HEK293 (cell line): ENCODE measurements around the gene NDUFB10.
A peak's percentile ranks its signal among the peaks of the same experiment; 100 is the strongest.

Source experiments
- CTCF ChIA-PET: fragments of 350-600 bp; formaldehyde crosslinking; extraction: SDS; loops from one replicate; lab custom pipeline; 2021; ENCODE audit warnings: antibody characterized with exemption; lab: Yijun Ruan, JAX
- POLR2A ChIA-PET: fragments of 300-600 bp; formaldehyde crosslinking; extraction: SDS; loops from one replicate; lab custom pipeline; 2020; ENCODE audit warnings: antibody characterized with exemption, inconsistent platforms; lab: Yijun Ruan, JAX
- H3K27ac ChIP-seq: fragments of 200-500 bp; sonication (Bioruptor generic); 2 replicates; pipeline ENCODE4 v1.5.1; 2014; ENCODE audit warnings: low read depth, low read length, control low read depth, inconsistent platforms; ENCODE audit errors: extremely low read depth
- H3K36me3 ChIP-seq, 2 experiments: fragments of 200-500 bp in 1 of 2; sonication (Bioruptor generic) in 1 of 2; 1 replicate in 1 of 2; 2 replicates in 1 of 2; pipeline ENCODE4 v1.5.1; 2014 to 2017; ENCODE audit warnings: inconsistent platforms in 2 of 2, low read length in 2 of 2; ENCODE audit not compliant: control insufficient read depth in 2 of 2, insufficient read depth in 1 of 2
- H3K4me1 ChIP-seq: fragments of 200-500 bp; sonication (Bioruptor generic); 2 replicates; pipeline ENCODE4 v1.5.1; 2014; ENCODE audit warnings: mild to moderate bottlenecking, low read length, inconsistent platforms; ENCODE audit not compliant: control insufficient read depth, insufficient read depth
- H3K4me3 ChIP-seq: 2 replicates; pipeline ENCODE4 v1.5.1; 2011; ENCODE audit warnings: low read depth, mild to moderate bottlenecking, control low read depth, low read length, moderate library complexity
- H3K9me3 ChIP-seq: fragments of 200-500 bp; sonication (Bioruptor generic); 2 replicates; pipeline ENCODE4 v1.5.1; 2014; ENCODE audit warnings: low read depth, low read length, inconsistent platforms; ENCODE audit not compliant: control insufficient read depth, insufficient read depth
- CTCF ChIP-seq: fragments of 450-650 bp; formaldehyde crosslinking; IDR thresholded peaks from 2 replicates; pipeline ENCODE4 v1.5.1; 2016; ENCODE audit warnings: missing biosample characterization, missing genetic modification characterization
- EGR2 ChIP-seq: fragments of 450-650 bp; formaldehyde crosslinking; IDR thresholded peaks from 2 replicates; pipeline ENCODE4 v1.5.1; 2016; ENCODE audit warnings: low read depth, missing biosample characterization, missing genetic modification characterization
- GLIS2 ChIP-seq: fragments of 450-650 bp; formaldehyde crosslinking; IDR thresholded peaks from 2 replicates; pipeline ENCODE4 v1.5.1; 2016; ENCODE audit warnings: missing biosample characterization, missing genetic modification characterization
- HIC1 ChIP-seq: fragments of 450-650 bp; formaldehyde crosslinking; IDR thresholded peaks from 2 replicates; pipeline ENCODE4 v1.5.1; 2016; ENCODE audit warnings: missing biosample characterization, missing genetic modification characterization
- KLF1 ChIP-seq: fragments of 450-650 bp; formaldehyde crosslinking; IDR thresholded peaks from 2 replicates; pipeline ENCODE4 v1.5.1; 2016; ENCODE audit warnings: missing biosample characterization, missing genetic modification characterization
- KLF17 ChIP-seq: fragments of 450-650 bp; formaldehyde crosslinking; IDR thresholded peaks from 2 replicates; pipeline ENCODE4 v1.5.1; 2016; ENCODE audit warnings: missing biosample characterization, missing genetic modification characterization
- PRDM4 ChIP-seq: fragments of 450-650 bp; formaldehyde crosslinking; IDR thresholded peaks from 2 replicates; pipeline ENCODE4 v1.5.1; 2017; ENCODE audit warnings: missing biosample characterization, missing genetic modification characterization
- SP7 ChIP-seq: fragments of 450-650 bp; formaldehyde crosslinking; IDR thresholded peaks from 2 replicates; pipeline ENCODE4 v1.5.1; 2016; ENCODE audit warnings: missing biosample characterization, missing genetic modification characterization
- TCF7L2 ChIP-seq: IDR thresholded peaks from 2 replicates; pipeline ENCODE4 v1.6.1; 2011; ENCODE audit warnings: low read depth, mild to moderate bottlenecking, inconsistent platforms, low read length, moderate library complexity, borderline replicate concordance
- ZBTB26 ChIP-seq: fragments of 450-650 bp; formaldehyde crosslinking; optimal IDR thresholded peaks from 2 replicates; pipeline ENCODE3; 2016; ENCODE audit warnings: missing biosample characterization, mild to moderate bottlenecking, missing genetic modification characterization
- ZFHX2 ChIP-seq: fragments of 450-650 bp; formaldehyde crosslinking; conservative IDR thresholded peaks from 2 replicates; pipeline ENCODE4 v1.5.1; 2016; ENCODE audit warnings: missing biosample characterization, missing genetic modification characterization
- ZNF112 ChIP-seq: fragments of 450-650 bp; formaldehyde crosslinking; IDR thresholded peaks from 2 replicates; pipeline ENCODE4 v1.5.0; 2017; ENCODE audit warnings: missing biosample characterization, missing genetic modification characterization
- ZNF16 ChIP-seq: fragments of 450-650 bp; formaldehyde crosslinking; IDR thresholded peaks from 2 replicates; pipeline ENCODE4 v1.5.1; 2016; ENCODE audit warnings: low read depth, missing biosample characterization, missing genetic modification characterization
- ZNF169 ChIP-seq: fragments of 450-650 bp; formaldehyde crosslinking; IDR thresholded peaks from 2 replicates; pipeline ENCODE4 v1.5.1; 2016; ENCODE audit warnings: missing biosample characterization, missing genetic modification characterization
- ZNF266 ChIP-seq: fragments of 450-650 bp; formaldehyde crosslinking; IDR thresholded peaks from 2 replicates; pipeline ENCODE4 v1.5.1; 2016; ENCODE audit warnings: missing biosample characterization, missing genetic modification characterization, low read depth
- ZNF394 ChIP-seq: fragments of 450-650 bp; formaldehyde crosslinking; IDR thresholded peaks from 2 replicates; pipeline ENCODE4 v1.5.1; 2016; ENCODE audit warnings: missing biosample characterization, missing genetic modification characterization, mild to moderate bottlenecking, moderate library complexity, borderline replicate concordance
- ZNF514 ChIP-seq: fragments of 450-650 bp; formaldehyde crosslinking; IDR thresholded peaks from 2 replicates; pipeline ENCODE4 v1.5.1; 2016; ENCODE audit warnings: missing biosample characterization, missing genetic modification characterization
- ZNF549 ChIP-seq: fragments of 450-650 bp; IDR thresholded peaks from 2 replicates; pipeline ENCODE4 v1.5.1; 2018; ENCODE audit warnings: missing biosample characterization, missing genetic modification characterization, mild to moderate bottlenecking, inconsistent platforms, moderate library complexity
- ZNF596 ChIP-seq: fragments of 450-650 bp; IDR thresholded peaks from 2 replicates; pipeline ENCODE4 v1.5.0; 2018; ENCODE audit warnings: missing biosample characterization, mild to moderate bottlenecking, missing genetic modification characterization, moderate library complexity
- ZXDB ChIP-seq: fragments of 450-650 bp; formaldehyde crosslinking; IDR thresholded peaks from 2 replicates; pipeline ENCODE4 v1.5.1; 2016; ENCODE audit warnings: missing biosample characterization, missing genetic modification characterization
- TF ChIP-seq, protein P1 (sequence below): fragments of 450-650 bp; IDR thresholded peaks from 2 replicates; pipeline ENCODE4 v1.5.1; 2018; ENCODE audit warnings: missing biosample characterization, missing genetic modification characterization
- TF ChIP-seq, protein P2 (sequence below): fragments of 450-650 bp; formaldehyde crosslinking; IDR thresholded peaks from 2 replicates; pipeline ENCODE4 v1.5.1; 2017; ENCODE audit warnings: missing biosample characterization, missing genetic modification characterization

The NDUFB10 gene

GRCh38 chr16:2005646-2006045 lies 46.3 kb downstream of the NDUFB10 start:
- Histone ChIP-seq H3K27ac (peak overlapping the region; percentile 34; the same call in 1 of the 2 replicates), H3K4me1 (peaks cover 28% of the 10 kb centered on the region), H3K4me3 (no peak overlapping the region), H3K9me3 (no peaks in the 10 kb centered on the region), H3K36me3 (peaks cover 0 to 58% of the 10 kb centered on the region in 2 experiments; a peak in 2 of 3 replicates)
- TF ChIP-seq GLIS2 (0 out of 2 replicates have a peak, but pooled peaks have one; percentile 21), ZNF394 (tag by site-specific recombination) (peak; percentile 93), ZFHX2 (tag by site-specific recombination) (peak; percentile 57), ZNF549 (no peak), ZNF514 (tag by site-specific recombination) (no peak), HIC1 (tag by site-specific recombination) (peak; percentile 57; the same call in 1 of the 2 replicates), KLF1 (tag by site-specific recombination) (0 out of 2 replicates have a peak, but pooled peaks have one; percentile 12), CTCF (tag by site-specific recombination) (peak; percentile 85), EGR2 (tag by site-specific recombination) (0 out of 2 replicates have a peak, but pooled peaks have one; percentile 25), ZNF16 (tag by site-specific recombination) (no peak), ZXDB (tag by site-specific recombination) (peak; percentile 17; the same call in 1 of the 2 replicates), KLF17 (tag by site-specific recombination) (0 out of 2 replicates have a peak, but pooled peaks have one; percentile 16)
- TF ChIP-seq, protein P1, sequence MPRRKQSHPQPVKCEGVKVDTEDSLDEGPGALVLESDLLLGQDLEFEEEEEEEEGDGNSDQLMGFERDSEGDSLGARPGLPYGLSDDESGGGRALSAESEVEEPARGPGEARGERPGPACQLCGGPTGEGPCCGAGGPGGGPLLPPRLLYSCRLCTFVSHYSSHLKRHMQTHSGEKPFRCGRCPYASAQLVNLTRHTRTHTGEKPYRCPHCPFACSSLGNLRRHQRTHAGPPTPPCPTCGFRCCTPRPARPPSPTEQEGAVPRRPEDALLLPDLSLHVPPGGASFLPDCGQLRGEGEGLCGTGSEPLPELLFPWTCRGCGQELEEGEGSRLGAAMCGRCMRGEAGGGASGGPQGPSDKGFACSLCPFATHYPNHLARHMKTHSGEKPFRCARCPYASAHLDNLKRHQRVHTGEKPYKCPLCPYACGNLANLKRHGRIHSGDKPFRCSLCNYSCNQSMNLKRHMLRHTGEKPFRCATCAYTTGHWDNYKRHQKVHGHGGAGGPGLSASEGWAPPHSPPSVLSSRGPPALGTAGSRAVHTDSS (tag by site-specific recombination): no peak
- TF ChIP-seq, protein P2, sequence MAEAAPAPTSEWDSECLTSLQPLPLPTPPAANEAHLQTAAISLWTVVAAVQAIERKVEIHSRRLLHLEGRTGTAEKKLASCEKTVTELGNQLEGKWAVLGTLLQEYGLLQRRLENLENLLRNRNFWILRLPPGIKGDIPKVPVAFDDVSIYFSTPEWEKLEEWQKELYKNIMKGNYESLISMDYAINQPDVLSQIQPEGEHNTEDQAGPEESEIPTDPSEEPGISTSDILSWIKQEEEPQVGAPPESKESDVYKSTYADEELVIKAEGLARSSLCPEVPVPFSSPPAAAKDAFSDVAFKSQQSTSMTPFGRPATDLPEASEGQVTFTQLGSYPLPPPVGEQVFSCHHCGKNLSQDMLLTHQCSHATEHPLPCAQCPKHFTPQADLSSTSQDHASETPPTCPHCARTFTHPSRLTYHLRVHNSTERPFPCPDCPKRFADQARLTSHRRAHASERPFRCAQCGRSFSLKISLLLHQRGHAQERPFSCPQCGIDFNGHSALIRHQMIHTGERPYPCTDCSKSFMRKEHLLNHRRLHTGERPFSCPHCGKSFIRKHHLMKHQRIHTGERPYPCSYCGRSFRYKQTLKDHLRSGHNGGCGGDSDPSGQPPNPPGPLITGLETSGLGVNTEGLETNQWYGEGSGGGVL (tag by site-specific recombination): no peak
- CTCF ChIA-PET: interaction anchor here (0.5 to 2.8 kb wide), 4 partner anchors 19 to 1261 kb away, joined by 3 to 28 read pairs (median 4); partner anchors contain the start of gene GFER
- POLR2A ChIA-PET: interaction anchor here (1.1 to 2.1 kb wide), 3 partner anchors 12 to 149 kb away, joined by 3 to 19 read pairs (median 7); partner anchors contain the start of gene TRAF7

GRCh38 chr16:2006317-2006716 lies 47.0 kb downstream of the NDUFB10 start:
- Histone ChIP-seq H3K27ac (no peak overlapping the region; the same call in 1 of the 2 replicates), H3K36me3 (peaks cover 0 to 52% of the 10 kb centered on the region in 2 experiments; a peak in 2 of 3 replicates), H3K4me3 (no peak overlapping the region), H3K4me1 (peaks cover 29% of the 10 kb centered on the region), H3K9me3 (no peaks in the 10 kb centered on the region)
- CTCF ChIA-PET: interaction anchor here (1.3 kb wide), 1 partner anchor 46 kb away, joined by 3 read pairs; no protein-coding TSS in a partner anchor
- TF ChIP-seq ZNF169 (tag by site-specific recombination) (no peak), PRDM4 (no peak), ZNF266 (tag by site-specific recombination) (no peak), TCF7L2 (no peak), ZNF112 (tag by site-specific recombination) (no peak), ZNF596 (tag by site-specific recombination) (no peak), ZBTB26 (peak; percentile 0), SP7 (no peak)
- POLR2A ChIA-PET: no interaction called here
